HG02840 (cell line): ENCODE results near the gene FNDC3B.

Experiments used
- ATAC-seq: cut with Tn5 transposase; IDR thresholded peaks from one replicate; pipeline ENCODE4 v1.9.1; 2021; ENCODE audit warnings: mild to moderate bottlenecking, moderate library complexity, moderate number of reproducible peaks; ENCODE audit not compliant: unreplicated experiment, low FRiP score

The FNDC3B gene

DNA sequence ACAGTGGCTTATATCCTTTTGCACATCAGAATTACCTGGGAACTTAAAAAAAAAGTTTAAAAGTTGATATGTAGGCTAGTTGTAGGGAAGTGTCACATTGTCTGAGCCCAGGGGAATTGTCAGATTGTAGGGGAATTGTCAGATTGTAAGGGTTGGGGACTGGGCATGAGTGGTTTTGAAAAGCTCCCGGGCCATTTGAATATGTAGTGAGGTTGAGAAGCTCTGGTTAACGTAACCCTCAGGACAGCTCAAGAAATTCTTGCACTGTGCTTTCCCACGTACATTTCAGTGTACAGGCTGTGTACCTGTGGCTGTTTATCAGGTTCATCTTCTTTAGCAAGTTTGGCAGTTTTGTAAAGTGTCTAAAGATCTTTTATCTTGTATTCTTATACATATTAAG, 107.0 kb downstream of the FNDC3B start:
- no peak for ATAC-seq

DNA sequence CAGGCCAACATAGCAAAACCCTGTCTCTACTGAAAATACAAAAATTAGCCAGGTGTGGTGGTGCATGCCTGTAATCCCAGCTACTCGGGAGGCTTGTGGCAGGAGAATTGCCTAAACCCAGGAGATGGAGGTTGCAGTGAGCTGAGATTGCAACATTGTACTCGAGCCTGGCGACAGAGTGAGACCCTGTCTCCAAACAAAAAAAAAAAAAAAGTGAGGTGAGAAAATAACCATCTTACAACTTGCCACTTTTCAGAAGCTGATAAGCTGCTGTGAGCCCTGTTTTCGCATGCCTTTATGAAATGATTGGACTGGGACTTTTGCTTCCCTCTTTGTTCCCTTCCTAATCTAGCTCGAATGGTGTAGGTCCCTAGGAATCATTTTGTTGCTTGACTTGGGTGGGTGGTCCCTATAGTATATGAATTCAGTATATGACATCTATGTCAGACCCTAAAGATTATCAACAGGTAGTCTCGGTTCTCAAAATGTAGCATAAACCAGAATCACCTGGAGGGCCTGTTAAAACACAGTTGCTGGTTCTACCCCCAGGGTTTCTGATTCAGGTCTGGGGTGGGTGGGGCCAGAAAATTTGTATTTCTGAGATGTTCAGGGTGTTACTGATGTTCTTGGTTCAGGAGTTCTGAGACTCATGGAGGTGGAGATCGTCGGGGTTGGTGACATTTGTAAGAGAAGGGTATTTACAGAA, 107.9 kb downstream of the FNDC3B start:
- no peak for ATAC-seq

DNA sequence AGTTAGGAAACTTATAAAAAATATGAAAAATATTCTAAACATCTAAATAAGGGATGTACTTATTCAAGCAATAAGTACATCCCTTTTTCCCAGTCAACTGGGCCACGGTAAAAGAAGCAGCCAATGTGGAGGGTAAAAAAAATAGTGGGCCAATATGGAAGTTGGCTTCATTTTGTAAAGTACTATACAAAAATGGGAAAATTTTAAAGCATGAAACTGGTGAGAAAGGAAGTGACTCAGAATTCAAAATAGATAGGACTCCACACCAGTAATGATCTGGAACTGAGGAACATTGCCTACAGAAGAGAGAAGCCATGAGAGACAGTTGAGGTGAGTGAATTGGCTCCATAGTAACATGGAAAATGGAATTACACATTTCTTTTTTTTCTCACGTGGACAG, 108.9 kb downstream of the FNDC3B start:
- no peak for ATAC-seq

DNA sequence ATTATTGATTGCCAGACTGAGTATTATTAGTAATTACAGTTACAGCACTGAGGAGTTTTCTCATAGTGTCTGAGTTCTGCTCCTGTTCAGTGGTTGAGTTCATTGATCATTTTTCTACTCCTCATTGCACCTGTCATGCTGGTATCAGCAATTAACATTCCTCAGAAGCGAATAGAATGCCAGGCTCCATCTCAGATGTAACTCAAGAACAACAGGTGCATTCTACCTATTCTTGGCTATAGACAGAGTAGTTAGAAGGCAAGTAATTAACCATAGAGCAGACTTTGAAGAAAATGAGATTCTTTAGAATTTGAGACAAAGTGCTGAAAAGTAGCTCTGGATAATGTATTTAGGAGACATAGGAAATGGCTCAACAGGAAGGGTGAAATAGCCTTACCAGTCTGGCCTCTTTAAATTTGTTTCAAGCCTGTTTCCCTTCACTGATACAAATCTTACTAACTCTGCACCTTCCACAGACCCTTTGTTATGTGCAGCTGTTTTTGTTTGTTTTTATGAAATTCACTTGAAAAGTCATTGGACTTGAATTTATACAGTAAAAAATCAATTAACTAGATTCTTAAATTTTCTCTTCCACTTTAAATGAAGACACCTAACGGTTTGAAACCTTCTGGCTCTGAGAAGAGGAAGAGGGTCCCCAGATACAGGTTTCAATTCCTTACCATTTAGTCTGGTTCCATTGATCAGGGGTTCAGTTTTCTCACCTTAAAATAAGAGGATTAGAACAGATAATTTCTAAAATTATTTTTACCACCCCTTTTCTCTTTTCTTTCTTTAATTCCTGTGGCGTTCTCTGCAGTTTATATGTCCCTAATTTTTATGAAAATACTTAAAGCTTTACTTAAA, 109.6 kb downstream of the FNDC3B start:
- ATAC-seq: no peak

DNA sequence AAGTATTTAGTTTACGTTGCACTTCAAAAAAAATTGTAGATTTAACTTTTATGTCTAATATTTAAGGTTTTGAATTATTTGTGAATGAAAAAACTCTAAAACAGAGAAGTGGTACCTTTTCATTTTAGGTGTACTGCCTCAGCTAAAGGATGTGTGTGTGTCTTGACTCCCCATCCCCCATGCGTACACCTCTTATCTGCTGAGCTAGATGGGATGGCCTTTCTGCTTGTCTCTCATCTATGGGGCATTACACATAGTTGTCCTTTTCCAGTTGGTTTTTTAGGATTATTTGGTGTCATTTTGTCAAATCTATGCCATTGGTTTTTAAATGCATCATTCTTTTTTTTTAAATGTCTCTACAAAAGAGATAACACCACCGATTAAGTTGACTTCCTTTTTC, 110.9 kb downstream of the FNDC3B start:
- no peak for ATAC-seq

DNA sequence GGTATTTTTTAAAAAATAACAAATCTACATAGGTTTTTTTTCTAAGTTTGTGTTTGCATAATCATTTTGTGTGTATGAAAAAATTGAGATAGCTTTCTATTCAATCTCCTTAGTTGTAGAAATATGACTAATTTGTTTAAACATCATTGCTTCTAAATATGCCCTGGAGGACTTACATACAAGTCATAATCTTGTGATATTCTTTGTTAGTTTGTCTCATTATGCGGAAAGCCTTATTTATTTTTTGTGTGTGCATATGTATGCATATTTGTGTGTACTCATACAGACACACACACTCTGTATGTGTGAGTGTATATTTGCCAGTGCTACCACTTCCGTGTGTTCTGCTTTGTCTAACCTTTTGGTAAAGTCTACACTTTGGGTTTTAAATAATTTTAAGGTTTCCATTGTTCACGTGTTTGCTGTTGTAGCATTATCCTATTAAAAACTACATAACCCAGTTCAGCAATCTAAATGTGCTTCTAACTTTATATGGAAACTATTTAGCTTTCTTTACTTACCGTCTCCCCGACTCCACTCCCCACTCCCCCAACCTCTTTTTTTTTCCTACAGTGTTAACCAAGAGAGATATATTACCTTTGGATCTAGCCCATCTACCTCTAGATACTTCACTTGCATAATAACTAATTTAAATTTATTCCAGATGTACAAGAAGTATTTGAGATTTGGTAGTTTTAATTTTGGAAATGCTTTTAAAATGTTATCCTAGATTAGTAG, 111.7 kb downstream of the FNDC3B start:
- ATAC-seq: no peak

DNA sequence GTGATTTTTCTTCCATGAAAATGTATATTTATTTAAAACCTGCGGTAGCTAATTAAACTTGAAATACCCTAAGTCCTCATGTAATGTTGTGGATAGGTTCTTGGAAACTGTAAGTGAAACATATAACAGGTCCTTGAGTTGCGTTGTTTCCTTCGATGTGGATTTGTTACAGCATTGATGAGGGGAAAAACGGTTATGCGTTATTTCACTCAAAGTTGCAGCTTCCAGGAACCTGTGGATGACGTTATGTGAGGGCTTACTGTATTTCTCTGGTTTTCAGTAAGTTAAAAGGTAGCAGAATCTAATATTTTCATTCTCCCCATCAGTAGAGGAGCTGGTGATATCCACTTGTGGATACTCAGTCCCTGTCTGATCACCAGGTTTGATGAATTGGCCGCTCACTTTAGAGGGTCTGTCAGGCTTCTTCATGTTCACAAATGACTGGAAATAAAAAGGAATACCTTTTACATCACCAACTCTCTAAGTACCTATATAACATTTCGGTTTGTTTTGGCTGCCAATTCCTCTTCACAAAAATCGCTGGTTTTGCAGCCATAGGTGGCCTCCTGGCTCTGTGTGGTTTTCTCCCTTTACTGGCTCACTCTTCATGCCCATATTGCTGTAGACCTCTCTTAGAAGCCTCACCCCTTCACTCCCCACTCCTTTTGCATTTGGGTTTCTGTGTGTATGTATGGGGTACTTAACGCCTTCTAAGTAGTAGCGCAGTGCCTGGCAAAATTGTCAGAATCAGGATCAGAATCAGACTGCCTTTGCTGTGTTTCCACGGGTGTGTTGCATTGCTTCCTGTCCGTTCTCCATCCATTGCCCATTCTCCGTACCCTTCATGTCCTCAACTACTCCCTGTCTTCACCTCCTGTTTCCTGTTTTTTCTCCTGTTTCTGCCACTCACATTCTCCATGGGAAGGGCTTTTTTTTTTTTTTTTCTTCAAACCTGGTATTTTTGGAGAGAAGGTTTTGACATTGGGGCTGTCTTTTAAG, 112.6 kb downstream of the FNDC3B start:
- no peak for ATAC-seq

DNA sequence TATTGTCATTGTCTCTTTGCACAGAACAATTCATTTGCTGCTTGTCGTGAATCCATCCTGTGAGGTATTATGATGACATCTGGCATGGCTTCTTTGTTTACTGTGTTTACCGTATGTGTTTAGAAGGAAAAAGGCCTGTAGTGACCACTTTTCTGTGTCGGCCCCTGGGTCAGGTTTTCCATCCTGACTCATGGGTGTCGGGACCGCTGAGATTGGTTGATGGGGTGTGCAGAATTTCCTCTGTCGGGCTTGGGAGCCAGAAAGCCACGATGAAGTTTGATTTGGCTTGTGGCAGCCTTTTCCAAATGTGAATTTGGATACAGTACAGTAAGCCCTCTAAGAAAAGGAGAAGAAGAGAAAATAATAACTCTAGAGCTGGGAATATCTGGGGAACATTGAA, 113.5 kb downstream of the FNDC3B start:
- ATAC-seq: no peak

DNA sequence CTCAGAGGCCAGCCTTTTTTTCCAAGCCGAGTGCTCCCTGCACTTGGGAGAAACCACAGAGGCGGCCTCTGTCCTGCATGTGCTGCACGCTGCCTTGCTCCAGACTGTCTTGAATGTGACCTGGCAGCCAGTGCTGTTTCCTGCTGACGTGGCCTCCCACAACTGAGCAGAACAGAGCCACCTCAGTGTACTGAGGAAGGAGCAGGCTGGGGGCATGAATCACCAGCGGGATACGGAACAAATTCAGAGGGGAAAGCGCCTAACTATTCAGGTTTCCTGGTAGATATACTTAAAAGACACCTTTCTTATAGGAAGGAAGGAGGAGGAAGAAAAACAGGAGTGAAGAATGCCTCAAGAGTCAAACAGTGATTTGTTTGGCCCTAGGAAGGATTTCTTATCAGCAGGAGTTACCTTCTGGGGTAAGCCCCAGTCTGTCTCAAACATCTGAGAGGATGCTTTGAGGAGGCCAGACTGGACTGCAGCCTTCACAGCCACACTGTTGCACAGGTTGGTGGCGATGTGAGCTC, 114.0 kb downstream of the FNDC3B start:
- ATAC-seq: no peak

DNA sequence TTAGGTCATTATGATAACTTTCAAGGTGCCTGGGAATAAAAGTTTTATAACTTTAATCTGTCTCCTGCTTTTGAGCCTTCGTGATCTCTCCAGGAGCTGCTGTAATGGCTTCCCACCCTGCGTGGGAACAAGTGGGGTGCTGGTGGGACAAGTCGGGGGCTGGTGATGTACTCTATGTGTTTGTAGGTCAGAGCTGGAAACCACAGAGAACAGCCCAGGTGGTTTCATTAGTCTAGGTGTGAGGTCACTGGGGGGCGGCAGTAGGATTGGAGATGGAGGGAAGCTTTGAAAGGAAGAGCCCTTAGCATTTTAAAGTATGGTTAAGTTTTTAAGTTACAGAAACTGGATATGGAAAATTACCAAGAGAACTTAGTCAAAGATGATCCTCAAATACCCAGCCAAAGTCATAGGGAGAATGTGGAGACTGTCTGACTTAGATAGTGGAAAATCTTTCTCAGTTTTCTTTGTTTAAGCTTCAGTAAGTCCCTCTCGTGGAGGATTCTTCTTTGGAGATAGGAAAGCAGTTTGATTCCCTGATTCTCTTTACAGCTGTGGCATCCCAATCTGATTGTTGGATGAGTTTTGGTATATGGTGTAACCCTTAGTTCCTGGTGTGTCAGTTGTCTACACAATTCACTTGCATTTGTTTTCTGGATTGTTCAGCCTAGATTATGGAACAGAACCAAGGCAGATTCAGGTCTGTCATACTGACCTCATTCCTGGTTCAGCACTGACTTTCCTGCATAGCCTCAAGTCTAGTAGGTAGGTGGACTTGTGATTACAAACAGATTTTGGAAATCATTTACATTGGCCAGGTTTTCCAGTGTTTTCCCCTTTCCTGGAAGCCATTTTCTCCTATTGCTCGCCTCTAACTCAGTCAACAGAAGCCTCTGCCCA, 115.6 kb downstream of the FNDC3B start:
- no peak for ATAC-seq

DNA sequence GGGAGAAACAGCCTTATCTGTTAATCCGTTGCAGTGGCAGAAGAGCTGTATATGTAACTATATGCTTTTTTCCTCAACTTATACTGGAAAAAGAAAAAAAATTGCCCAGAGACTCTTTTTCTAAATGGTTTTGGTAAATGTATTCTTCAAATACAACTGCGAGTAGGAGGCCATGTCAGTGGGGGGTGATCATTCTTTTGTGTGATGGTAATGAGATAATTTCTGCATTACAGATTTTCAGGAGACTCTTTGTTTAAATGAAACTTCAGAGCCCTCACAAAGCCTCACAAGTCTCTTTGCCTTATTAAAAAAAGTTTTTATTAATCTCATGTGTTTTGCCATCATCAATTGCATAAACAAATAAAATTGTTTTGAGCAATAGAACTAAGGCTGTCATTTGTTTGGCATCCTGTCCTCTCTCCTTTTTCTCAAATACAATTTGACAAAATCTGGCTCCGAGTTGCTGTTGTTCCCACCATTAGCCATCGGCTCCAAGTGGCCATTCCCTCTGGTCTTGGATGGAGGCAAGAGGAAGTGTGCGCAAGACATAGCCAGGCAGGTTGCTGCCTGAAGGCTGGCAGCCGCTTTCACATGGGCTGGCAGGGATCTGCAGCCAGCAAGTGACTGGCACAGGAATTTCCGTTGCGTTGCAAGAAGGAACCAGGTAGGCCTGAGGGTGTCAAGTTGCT, 116.7 kb downstream of the FNDC3B start:
- no peak for ATAC-seq

DNA sequence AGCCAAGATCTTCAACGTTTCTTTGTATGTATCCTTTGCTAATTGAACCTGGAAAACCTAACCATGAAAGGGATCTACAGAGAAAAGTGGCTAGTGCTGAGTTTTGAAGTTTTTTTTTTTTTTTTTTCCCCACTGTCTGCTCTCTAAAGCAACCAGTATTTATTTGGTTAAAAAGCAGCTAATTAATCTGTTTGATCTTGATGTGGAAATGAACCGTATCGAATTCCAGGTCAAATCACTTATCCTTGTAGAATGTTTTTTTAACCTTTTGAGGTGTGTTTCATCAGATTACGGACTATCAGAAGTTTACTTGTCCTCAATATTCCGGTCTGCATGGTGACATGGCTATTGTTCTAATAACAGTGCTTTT, 117.2 kb downstream of the FNDC3B start:
- no peak for ATAC-seq

DNA sequence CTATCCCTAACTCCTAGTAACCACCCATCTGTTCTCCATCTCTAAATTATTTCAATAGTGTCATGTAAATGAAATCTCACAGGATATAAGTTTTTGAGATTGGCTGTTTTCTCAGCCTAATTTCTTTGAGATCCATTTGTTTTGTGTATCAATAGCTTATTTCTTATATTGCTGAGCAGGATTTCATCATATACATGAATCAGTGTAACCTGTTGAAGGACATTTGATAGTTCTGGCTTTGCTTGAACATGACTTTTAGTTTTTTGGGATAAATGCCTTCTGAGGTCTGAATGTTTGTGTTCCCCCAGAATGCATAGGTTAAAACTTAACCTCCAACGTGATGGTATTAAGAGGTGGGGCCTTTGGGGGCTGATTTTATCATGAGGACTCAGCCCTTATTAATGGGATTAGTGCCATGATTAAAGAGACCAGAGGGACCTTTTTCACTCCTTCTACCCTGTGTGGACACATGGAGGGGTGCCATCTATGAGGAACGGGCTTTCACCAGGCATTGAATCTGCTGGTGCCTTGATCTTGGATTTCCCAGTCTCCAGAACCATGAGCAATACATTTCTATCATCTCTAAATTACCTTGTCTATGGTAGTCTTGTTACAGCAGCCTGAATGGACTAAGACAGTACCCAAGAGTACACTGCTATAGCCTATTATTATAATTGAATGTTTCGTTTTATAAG, 118.3 kb downstream of the FNDC3B start:
- ATAC-seq: no peak

DNA sequence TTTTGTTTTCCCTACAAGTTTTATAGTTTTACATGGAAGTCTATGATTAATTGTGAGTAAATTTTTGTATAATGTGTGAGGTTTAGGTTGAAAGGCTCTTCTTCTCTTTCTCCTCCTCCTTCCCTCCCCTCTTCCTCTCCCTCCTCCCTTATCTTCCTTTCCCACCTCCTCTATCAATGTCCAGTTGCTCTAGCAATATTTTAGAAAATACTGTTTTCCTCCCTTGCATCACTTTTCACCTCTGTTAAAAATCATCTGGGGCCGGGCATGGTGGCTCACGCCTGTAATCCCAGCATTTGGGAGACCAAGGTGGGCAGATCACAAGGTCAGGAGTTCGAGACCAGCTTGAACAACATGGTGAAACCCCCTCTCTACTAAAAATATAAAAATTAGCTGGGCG, 119.4 kb downstream of the FNDC3B start:
- ATAC-seq: no peak

DNA sequence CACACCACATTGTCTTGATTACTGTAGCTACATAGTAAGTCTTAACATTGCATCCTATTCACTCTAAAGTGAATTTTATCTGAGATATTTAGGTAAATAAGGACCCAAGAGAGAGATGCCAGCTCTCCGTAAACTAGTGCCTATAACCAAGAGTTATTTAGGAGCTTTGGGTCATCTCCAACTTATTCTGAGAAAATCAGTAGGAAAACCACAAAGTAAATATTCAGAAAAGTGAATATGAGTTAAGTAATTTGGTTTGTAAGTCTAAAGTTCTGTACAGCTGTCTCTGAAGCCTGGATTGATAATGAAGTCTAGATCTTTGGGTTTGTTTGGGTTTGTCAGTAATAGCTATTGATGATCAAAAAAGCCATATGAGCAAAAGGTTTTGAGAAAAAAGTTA, 120.0 kb downstream of the FNDC3B start:
- no peak for ATAC-seq

DNA sequence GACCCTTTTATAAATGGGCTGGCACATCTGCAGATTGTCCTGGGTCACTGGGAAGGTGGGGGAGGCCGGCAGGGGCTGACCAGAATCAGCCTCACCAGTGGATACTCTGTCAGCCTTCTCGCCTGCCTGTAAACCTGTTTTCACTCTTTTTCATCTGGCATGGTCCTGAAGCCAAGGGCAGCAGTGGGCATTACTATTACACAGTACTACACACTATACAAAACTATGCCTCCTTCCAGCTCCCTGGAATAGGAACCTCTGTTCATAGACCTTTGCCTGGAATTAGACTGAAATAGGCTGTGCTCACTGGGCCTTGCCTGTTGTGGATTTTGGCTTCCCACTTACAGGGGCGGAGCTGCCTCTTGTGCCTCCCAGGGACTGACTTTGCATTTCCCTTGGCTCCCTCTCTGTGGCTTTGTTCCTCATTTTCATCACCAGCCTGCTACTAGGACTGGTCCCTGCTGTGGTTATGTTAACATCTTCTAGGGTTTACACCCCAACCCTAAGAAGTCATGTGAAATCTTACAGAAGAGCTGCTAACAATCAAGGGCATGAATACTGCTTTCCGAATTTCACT, 120.7 kb downstream of the FNDC3B start:
- ATAC-seq: no peak

DNA sequence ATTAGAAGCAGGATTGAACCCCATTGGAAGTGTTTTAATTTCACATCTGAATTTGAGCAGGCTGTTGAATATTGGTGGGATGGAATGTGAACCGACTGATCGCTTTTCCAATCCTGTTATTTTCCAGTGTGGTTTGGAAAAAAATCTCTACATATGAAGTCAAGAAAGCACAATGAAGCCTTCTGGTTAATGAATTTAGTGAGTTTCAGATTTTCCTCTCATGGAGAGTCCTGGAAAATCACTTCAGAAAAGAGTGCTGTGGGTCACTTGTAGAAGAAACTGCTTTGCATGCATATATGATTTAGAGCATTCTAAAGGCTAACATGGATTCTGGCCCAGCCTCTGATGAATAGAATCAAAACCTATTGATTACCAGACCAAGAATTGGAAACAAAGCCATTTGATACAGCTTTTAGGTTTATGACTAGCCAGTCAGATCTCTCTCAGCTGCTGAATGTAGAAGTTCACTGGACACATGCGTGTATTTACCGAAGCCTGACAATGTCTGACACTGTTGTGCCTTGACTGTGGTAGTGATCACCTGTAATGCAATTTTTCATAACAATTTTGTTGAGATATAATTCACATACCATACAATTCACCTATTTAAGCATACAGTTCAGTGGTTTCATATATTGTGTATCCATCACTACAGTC, 121.9 kb downstream of the FNDC3B start:
- ATAC-seq: no peak
